HepG2 (cell line): ENCODE results near the gene ZNF331. TPM values are rescaled to one million over a fixed set of nuclear protein-coding genes. Genes with fewer than 3 reads are reported as not detected.

Experiments used
- ASH2L ChIP-seq: fragments of 300-600, 200-600 bp; sonication (generic); IDR thresholded peaks from 2 replicates; pipeline ENCODE4 v1.7.0; 2017; ENCODE audit warnings: low read depth, mild to moderate bottlenecking, moderate library complexity, mixed read lengths, low read length; ENCODE audit not compliant: insufficient read length
- BHLHE40 ChIP-seq: IDR thresholded peaks from 2 replicates; pipeline ENCODE4 v1.6.1; 2011; ENCODE audit warnings: low read length, improper control_type of control experiment
- CTCF ChIP-seq: sonication (generic); formaldehyde crosslinking; IDR thresholded peaks from 2 replicates; pipeline ENCODE4 v1.5.0; 2020; ENCODE audit warnings: mild to moderate bottlenecking, missing genetic modification reagents, moderate library complexity
- DRAP1 ChIP-seq: IDR thresholded peaks from 2 replicates; pipeline ENCODE4 v1.6.1; 2016; ENCODE audit warnings: missing genetic modification reagents, missing compliant biosample characterization
- E2F2 ChIP-seq: sonication (generic); formaldehyde crosslinking; IDR thresholded peaks from 2 replicates; pipeline ENCODE4 v1.4.0; 2020; ENCODE audit warnings: missing genetic modification reagents, borderline replicate concordance
- ETV6 ChIP-seq: sonication (generic); formaldehyde crosslinking; conservative IDR thresholded peaks from 2 replicates; pipeline ENCODE4 v1.4.0; 2020; ENCODE audit warnings: missing genetic modification reagents
- FOXO1 ChIP-seq: sonication (generic); formaldehyde crosslinking; IDR thresholded peaks from 2 replicates; pipeline ENCODE4 v1.4.0; 2020; ENCODE audit warnings: missing genetic modification reagents
- HDAC2 ChIP-seq: sonication (generic); formaldehyde crosslinking; IDR thresholded peaks from 2 replicates; pipeline ENCODE4 v1.4.0; 2020; ENCODE audit warnings: missing genetic modification reagents
- ISL2 ChIP-seq: sonication (generic); formaldehyde crosslinking; IDR thresholded peaks from 2 replicates; pipeline ENCODE4 v1.5.0; 2020; ENCODE audit warnings: missing genetic modification reagents
- MEIS1 ChIP-seq: sonication (generic); formaldehyde crosslinking; IDR thresholded peaks from 2 replicates; pipeline ENCODE4 v1.9.0; 2021; ENCODE audit warnings: mild to moderate bottlenecking, missing genetic modification reagents, moderate library complexity, borderline replicate concordance
- MIER3 ChIP-seq: IDR thresholded peaks from 2 replicates; pipeline ENCODE4 v1.6.1; 2016; ENCODE audit warnings: missing compliant biosample characterization, borderline replicate concordance
- NR2C2 ChIP-seq: sonication (generic); formaldehyde crosslinking; IDR thresholded peaks from 2 replicates; pipeline ENCODE4 v1.4.0; 2020; ENCODE audit warnings: missing genetic modification reagents, mild to moderate bottlenecking, moderate library complexity, borderline replicate concordance
- ONECUT2 ChIP-seq: sonication (generic); formaldehyde crosslinking; IDR thresholded peaks from 2 replicates; pipeline ENCODE4 v1.4.0; 2020; ENCODE audit warnings: missing genetic modification reagents
- PHF21A ChIP-seq: sonication (generic); formaldehyde crosslinking; IDR thresholded peaks from 2 replicates; pipeline ENCODE4 v1.5.0; 2020; ENCODE audit warnings: mild to moderate bottlenecking, missing genetic modification reagents
- POLR2A ChIP-seq, 2 experiments: IDR thresholded peaks; 2 replicates each; pipeline ENCODE4 v1.6.1; 2011; ENCODE audit warnings: low read depth in 2 of 2, low read length in 2 of 2, mild to moderate bottlenecking in 1 of 2, moderate library complexity in 1 of 2; ENCODE audit not compliant: insufficient read depth in 1 of 2
- SAP130 ChIP-seq: IDR thresholded peaks from 2 replicates; pipeline ENCODE4 v1.6.1; 2016; ENCODE audit warnings: low read depth
- SMARCC2 ChIP-seq: fragments of 450-650 bp; IDR thresholded peaks from 2 replicates; pipeline ENCODE4 v1.6.1; 2017; ENCODE audit warnings: antibody characterized with exemption, mild to moderate bottlenecking
- SP140L ChIP-seq: sonication (generic); formaldehyde crosslinking; IDR thresholded peaks from 2 replicates; pipeline ENCODE4 v1.4.0; 2020; ENCODE audit warnings: missing genetic modification reagents, borderline replicate concordance
- TBX3 ChIP-seq: fragments of 450-650 bp; IDR thresholded peaks from 2 replicates; pipeline ENCODE4 v1.6.1; 2017; ENCODE audit warnings: antibody characterized with exemption, mild to moderate bottlenecking, inconsistent platforms, borderline replicate concordance
- TCF7 ChIP-seq: sonication (generic); IDR thresholded peaks from 2 replicates; pipeline ENCODE4 v1.6.1; 2016; ENCODE audit warnings: antibody characterized with exemption, low read depth
- ZFP90 ChIP-seq: sonication (generic); formaldehyde crosslinking; IDR thresholded peaks from 2 replicates; pipeline ENCODE4 v1.8.0; 2022; ENCODE audit warnings: missing genetic modification reagents, mild to moderate bottlenecking, inconsistent platforms, borderline replicate concordance
- ZKSCAN8 ChIP-seq: IDR thresholded peaks from 2 replicates; pipeline ENCODE4 v1.6.1; 2016; ENCODE audit warnings: borderline replicate concordance, missing genetic modification reagents, missing compliant biosample characterization
- ZNF230 ChIP-seq: sonication (generic); formaldehyde crosslinking; IDR thresholded peaks from 2 replicates; pipeline ENCODE4 v1.4.0; 2020; ENCODE audit warnings: mild to moderate bottlenecking, missing genetic modification reagents
- ZNF276 ChIP-seq: sonication (generic); formaldehyde crosslinking; IDR thresholded peaks from 2 replicates; pipeline ENCODE4 v1.4.0; 2020; ENCODE audit warnings: mild to moderate bottlenecking, low read depth, missing genetic modification reagents
- ZNF468 ChIP-seq: sonication (generic); formaldehyde crosslinking; IDR thresholded peaks from 2 replicates; pipeline ENCODE4 v1.8.0; 2022; ENCODE audit warnings: mild to moderate bottlenecking, moderate library complexity, missing genetic modification reagents
- ZNF850 ChIP-seq: sonication (generic); formaldehyde crosslinking; conservative IDR thresholded peaks from 2 replicates; pipeline ENCODE4 v1.9.0; 2021; ENCODE audit warnings: mild to moderate bottlenecking, missing genetic modification reagents
- polyA plus RNA-seq, 8 experiments: library from polyadenylated mRNA; depleted of rRNA in 3 of 8; stranded (reverse) in 7 of 8; unstranded in 1 of 8; fragments of >200 nt; fragmentation: Illumina TruSeq in 4 of 8; extraction: Trizol in 4 of 8; gene quantifications; 2 replicates each; pipeline versions ENCODE4 v1.2.1 to v1.2.3, GENCODE V29; 2011 to 2016; ENCODE audit warnings: low read depth in 4 of 8, missing spikeins in 1 of 8, mixed read lengths in 1 of 8; ENCODE audit not compliant: insufficient read depth in 1 of 8
- total RNA-seq, 5 experiments: library from RNA; depleted of rRNA; stranded (reverse); fragments of >200 nt; fragmentation: Illumina TruSeq; extraction: Trizol; gene quantifications; 2 replicates each; pipeline ENCODE4 v1.2.3, GENCODE V29; 2016; ENCODE audit warnings: low read depth in 1 of 5
- TF ChIP-seq, protein P1 (sequence below): sonication (generic); formaldehyde crosslinking; IDR thresholded peaks from 2 replicates; pipeline ENCODE4 v1.4.0; 2020; ENCODE audit warnings: mild to moderate bottlenecking, missing genetic modification reagents

ZNF331 gene
- total and polyA plus RNA-seq, 2 of the 13 experiments (the other 11 are each of a cell fraction or from before 2014, with no cell fraction given) = 8.2 to 13.3 TPM

DNA sequence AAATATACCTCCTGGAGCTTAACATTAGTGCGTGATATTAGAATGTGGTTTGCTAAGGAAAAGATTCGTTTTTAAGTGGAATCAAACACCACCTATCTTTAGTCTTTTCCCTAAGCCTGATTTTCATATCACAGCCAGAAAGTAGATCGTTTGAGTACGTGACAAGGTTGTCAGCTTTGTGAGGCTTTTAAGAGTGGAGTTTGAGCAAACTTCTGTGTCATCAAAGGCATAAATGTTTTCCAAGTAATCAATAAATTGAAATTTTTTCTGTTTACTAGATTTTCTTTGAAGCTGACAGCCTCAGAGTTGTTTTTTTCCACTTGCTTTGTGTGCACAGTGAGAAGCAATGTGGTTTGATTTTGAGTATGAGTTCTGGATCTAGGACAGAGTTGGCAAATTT is 6.5 kb upstream of the ZNF331 start (continued):
- TF ChIP-seq E2F2 (CRISPR knock-in tag) (no peak), SMARCC2 (no peak), ONECUT2 (peak; percentile 86), PHF21A (CRISPR knock-in tag) (no peak), ZNF230 (no peak), ISL2 (CRISPR knock-in tag) (peak; percentile 90), POLR2A (IDR thresholded peaks at IDR 0.05; ENCODE audit: insufficient read depth in 1 of 2, low read depth in 2 of 2, low read length in 2 of 2) (0 out of 4 replicates have a peak, but pooled peaks of 1 of the 2 experiments have one; percentile 29), ASH2L (peak; percentile 34), HDAC2 (CRISPR knock-in tag) (peak; percentile 48; the same call in 1 of the 2 replicates), TBX3 (no peak; the same call in 1 of the 2 replicates), TCF7 (peak; percentile 96), ZKSCAN8 (CRISPR knock-in tag) (no peak), DRAP1 (CRISPR knock-in tag) (peak; percentile 76), MEIS1 (CRISPR knock-in tag) (peak; percentile 74; the same call in 1 of the 2 replicates), ZNF468 (no peak), ZFP90 (no peak), ZNF850 (CRISPR knock-in tag) (no peak), FOXO1 (CRISPR knock-in tag) (peak; percentile 33; the same call in 1 of the 2 replicates), SAP130 (CRISPR knock-in tag) (peak; percentile 45; the same call in 1 of the 2 replicates), ETV6 (CRISPR knock-in tag) (no peak), ZNF276 (no peak), CTCF (CRISPR knock-in tag) (no peak), MIER3 (no peak), BHLHE40 (no peak), NR2C2 (no peak), SP140L (CRISPR knock-in tag) (no peak)
- TF ChIP-seq, protein P1, sequence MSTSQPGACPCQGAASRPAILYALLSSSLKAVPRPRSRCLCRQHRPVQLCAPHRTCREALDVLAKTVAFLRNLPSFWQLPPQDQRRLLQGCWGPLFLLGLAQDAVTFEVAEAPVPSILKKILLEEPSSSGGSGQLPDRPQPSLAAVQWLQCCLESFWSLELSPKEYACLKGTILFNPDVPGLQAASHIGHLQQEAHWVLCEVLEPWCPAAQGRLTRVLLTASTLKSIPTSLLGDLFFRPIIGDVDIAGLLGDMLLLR (CRISPR knock-in tag) = no peak
